Measurements from ENCODE around the gene BCR. TPM values are rescaled to one million over a fixed set of nuclear protein-coding genes. Genes with fewer than 3 reads are reported as not detected.

Gene BCR
- total RNA-seq, 2 experiments from 2014 or later, result 30.4 to 32.0 TPM

DNA sequence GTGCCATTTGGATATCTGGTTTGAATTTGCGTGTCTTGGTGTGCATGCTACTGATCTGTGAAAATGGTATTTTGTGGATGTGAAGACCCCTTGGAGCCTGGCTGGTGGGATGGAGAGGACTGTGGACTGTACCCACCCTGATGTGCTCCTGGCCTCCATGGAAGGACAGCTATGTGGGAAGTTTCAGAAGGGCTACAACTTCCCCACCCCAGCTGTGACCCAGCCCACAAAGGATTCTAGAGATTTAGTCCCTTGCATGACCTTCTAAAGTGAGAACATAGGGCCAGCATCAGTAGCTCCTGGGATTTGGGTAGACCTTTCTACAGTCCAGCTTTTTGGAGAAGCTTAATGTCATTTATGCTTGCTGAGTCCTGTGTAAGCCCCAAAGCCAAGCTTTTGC lies 173.4 kb downstream of the BCR start:
- peaks cover 2% of the 10 kb centered on the region for H3K4me1 Mint-ChIP-seq (ENCODE audit: low read depth)
- H3K36me3 Mint-ChIP-seq (ENCODE audit: low read depth), result no peaks in the 10 kb centered on the region
- peaks cover 9% of the 10 kb centered on the region for H3K27me3 Mint-ChIP-seq
- no peaks in the 10 kb centered on the region for H3K9me3 Mint-ChIP-seq
- TF ChIP-seq, protein P1, sequence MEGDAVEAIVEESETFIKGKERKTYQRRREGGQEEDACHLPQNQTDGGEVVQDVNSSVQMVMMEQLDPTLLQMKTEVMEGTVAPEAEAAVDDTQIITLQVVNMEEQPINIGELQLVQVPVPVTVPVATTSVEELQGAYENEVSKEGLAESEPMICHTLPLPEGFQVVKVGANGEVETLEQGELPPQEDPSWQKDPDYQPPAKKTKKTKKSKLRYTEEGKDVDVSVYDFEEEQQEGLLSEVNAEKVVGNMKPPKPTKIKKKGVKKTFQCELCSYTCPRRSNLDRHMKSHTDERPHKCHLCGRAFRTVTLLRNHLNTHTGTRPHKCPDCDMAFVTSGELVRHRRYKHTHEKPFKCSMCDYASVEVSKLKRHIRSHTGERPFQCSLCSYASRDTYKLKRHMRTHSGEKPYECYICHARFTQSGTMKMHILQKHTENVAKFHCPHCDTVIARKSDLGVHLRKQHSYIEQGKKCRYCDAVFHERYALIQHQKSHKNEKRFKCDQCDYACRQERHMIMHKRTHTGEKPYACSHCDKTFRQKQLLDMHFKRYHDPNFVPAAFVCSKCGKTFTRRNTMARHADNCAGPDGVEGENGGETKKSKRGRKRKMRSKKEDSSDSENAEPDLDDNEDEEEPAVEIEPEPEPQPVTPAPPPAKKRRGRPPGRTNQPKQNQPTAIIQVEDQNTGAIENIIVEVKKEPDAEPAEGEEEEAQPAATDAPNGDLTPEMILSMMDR (IDR thresholded peaks at IDR 0.05), result no peak
- no peak overlapping the region for H3K27ac Mint-ChIP-seq
- DNase-seq, result no peak
- ChIA-PET POLR2A (interaction anchor here (0.9 kb wide), 1 partner anchor 16 kb away, joined by 3 read pairs; no protein-coding TSS in a partner anchor), CTCF (interaction anchor here (1.4 kb wide), 1 partner anchor 32 kb away, joined by 8 read pairs; no protein-coding TSS in a partner anchor)
- H3K4me3 Mint-ChIP-seq, result no peak overlapping the region
- intact Hi-C loops (cut with micrococcal nuclease), result no loop called here
- ATAC-seq, result no peak

GRCh38 chr22:23356094-23356493 lies 175.8 kb downstream of the BCR start:
- POLR2A ChIA-PET, result no interaction called here
- H3K4me1 Mint-ChIP-seq (ENCODE audit: low read depth), result peaks cover 2% of the 10 kb centered on the region
- H3K27ac Mint-ChIP-seq, result no peak overlapping the region
- intact Hi-C loops (cut with micrococcal nuclease), result no loop called here
- H3K9me3 Mint-ChIP-seq, result no peaks in the 10 kb centered on the region
- ATAC-seq (no peak), DNase-seq (no peak)
- CTCF ChIA-PET, result no interaction called here
- H3K4me3 Mint-ChIP-seq, result no peak overlapping the region
- peaks cover 7% of the 10 kb centered on the region for H3K27me3 Mint-ChIP-seq
- H3K36me3 Mint-ChIP-seq (ENCODE audit: low read depth), result no peaks in the 10 kb centered on the region
- TF ChIP-seq, protein P1 (IDR thresholded peaks at IDR 0.05), result no peak

DNA sequence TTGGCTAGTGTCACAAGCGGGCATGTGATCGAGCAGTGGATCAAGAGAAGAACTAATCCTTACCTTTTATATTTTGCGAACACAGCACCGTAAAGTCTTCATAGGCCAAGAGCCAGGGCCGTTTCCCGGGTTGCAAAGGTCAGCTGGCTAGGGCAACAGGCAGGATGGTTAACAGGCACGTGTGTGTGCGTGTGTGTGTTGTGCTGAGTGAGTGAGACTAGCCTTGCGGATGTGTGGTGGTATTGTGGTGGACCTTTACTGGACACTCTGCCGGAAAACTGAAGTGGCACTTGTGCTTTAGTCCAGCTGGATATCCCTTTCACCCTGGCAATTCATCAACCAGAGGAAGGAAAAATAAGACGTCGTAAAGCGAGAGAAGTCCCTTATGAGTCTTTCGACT lies 176.7 kb downstream of the BCR start:
- TF ChIP-seq, protein P1 (IDR thresholded peaks at IDR 0.05), result no peak
- no peaks in the 10 kb centered on the region for H3K36me3 Mint-ChIP-seq (ENCODE audit: low read depth)
- CTCF ChIA-PET, result no interaction called here
- peaks cover 6% of the 10 kb centered on the region for H3K27me3 Mint-ChIP-seq
- H3K4me1 Mint-ChIP-seq (ENCODE audit: low read depth), result peaks cover 2% of the 10 kb centered on the region
- intact Hi-C loops (cut with micrococcal nuclease), result no loop called here
- no peak overlapping the region for H3K27ac Mint-ChIP-seq
- POLR2A ChIA-PET, result no interaction called here
- ATAC-seq (no peak), DNase-seq (no peak)
- no peaks in the 10 kb centered on the region for H3K9me3 Mint-ChIP-seq
- no peak overlapping the region for H3K4me3 Mint-ChIP-seq

DNA sequence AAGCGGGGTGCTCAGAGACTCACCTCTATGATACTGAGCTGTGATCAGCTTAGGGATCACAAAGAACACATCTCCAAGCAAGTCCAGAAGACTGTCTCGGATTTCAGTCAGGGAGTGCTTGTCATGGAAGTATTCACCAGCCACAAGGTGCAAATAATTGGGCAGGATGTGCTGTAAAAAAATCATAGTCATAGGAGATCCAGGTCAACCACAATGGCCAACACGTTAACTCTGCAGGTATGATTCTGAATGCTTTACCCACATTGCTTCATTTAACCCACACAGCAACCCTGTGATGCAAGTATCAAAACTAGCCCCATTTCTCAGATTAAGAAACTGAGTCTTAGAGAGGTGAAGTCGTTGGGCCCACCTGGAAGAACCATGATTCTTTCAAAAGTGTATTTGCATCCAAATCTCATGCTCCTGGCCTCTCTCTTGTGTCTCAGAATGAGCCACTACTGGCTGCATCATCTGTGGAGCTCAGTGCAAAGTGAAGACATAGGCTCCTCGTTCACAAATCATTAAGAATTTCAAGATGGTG lies 179.3 kb downstream of the BCR start:
- DNase-seq (no peak), ATAC-seq (no peak)
- intact Hi-C loops (cut with micrococcal nuclease), result no loop called here
- TF ChIP-seq, protein P1 (IDR thresholded peaks at IDR 0.05), result no peak
- Mint-ChIP-seq H3K36me3 (ENCODE audit: low read depth) (no peaks in the 10 kb centered on the region), H3K27me3 (no peaks in the 10 kb centered on the region), H3K4me3 (no peak overlapping the region), H3K9me3 (no peaks in the 10 kb centered on the region), H3K27ac (no peak overlapping the region), H3K4me1 (ENCODE audit: low read depth) (no peaks in the 10 kb centered on the region)
- CTCF ChIA-PET, result no interaction called here
- POLR2A ChIA-PET, result interaction anchor here (0.8 kb wide), 1 partner anchor 9 kb away, joined by 3 read pairs; no protein-coding TSS in a partner anchor

DNA sequence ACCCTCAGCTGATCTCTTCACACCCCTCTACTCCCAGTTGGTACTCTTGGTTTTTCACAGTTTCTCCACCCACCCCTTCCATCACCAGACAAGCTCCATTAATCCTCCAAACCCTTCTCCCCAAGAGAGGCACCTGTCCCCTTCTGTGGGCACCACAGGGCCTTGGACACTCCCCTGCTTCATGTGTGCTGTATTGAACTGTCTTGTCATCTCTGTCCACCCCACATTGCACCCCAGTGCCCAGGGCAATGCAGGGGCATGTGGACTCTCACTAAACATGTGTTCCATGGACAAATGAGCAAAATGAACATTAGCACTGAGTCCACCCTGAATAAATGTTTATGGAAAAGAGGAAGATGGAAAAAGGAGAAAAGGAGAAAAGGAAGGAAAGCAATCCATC lies 181.4 kb downstream of the BCR start:
- H3K27ac Mint-ChIP-seq, result no peak overlapping the region
- no peaks in the 10 kb centered on the region for H3K27me3 Mint-ChIP-seq
- intact Hi-C loops (cut with micrococcal nuclease), result no loop called here
- no peak overlapping the region for H3K4me3 Mint-ChIP-seq
- ATAC-seq (no peak), DNase-seq (no peak)
- H3K4me1 Mint-ChIP-seq (ENCODE audit: low read depth), result no peaks in the 10 kb centered on the region
- no peaks in the 10 kb centered on the region for H3K9me3 Mint-ChIP-seq
- POLR2A ChIA-PET, result no interaction called here
- TF ChIP-seq, protein P1 (IDR thresholded peaks at IDR 0.05), result no peak
- CTCF ChIA-PET, result interaction anchor here (1.4 kb wide), 1 partner anchor 24 kb away, joined by 3 read pairs; no protein-coding TSS in a partner anchor
- no peaks in the 10 kb centered on the region for H3K36me3 Mint-ChIP-seq (ENCODE audit: low read depth)

Data from activated CD8-positive, alpha-beta T cell treated with anti-CD3 and anti-CD28 coated beads for 36 hours (primary cell).